GM23338 (cell line): ENCODE data around the gene MAP3K13. TPM values are rescaled to one million over a fixed set of nuclear protein-coding genes. Genes with fewer than 3 reads are reported as not detected.

ENCODE experiments used
- ATAC-seq: fragments of 200-7000 bp; cut with Tn5 transposase; 3 replicates; pipeline ENCODE4 v1.9.1; 2020
- DNase-seq: peaks from one replicate; pipeline ENCODE4 v3.0.0-alpha.2; 2015; ENCODE audit warnings: low spot score
- H2AFZ ChIP-seq: fragments of 200-600 bp; sonication (generic); 2 replicates; pipeline ENCODE4 v1.8.0; 2016; ENCODE audit warnings: antibody characterized with exemption, mild to moderate bottlenecking, moderate library complexity
- H3F3A ChIP-seq: fragments of 200-600 bp; sonication (generic); replicated peaks from 2 replicates; pipeline ENCODE4 v1.8.0; 2017; ENCODE audit warnings: antibody characterized with exemption, mixed run types, low read depth
- H3K27ac ChIP-seq: fragments of 200-600 bp; sonication (generic); 2 replicates; pipeline ENCODE4 v1.6.1; 2016; ENCODE audit warnings: low read depth
- H3K27me3 ChIP-seq: fragments of 200-600 bp; sonication (generic); 2 replicates; pipeline ENCODE4 v1.8.0; 2016; ENCODE audit warnings: mild to moderate bottlenecking, mixed run types, moderate library complexity; ENCODE audit not compliant: insufficient read depth
- H3K36me3 ChIP-seq: fragments of 200-600 bp; sonication (generic); 2 replicates; pipeline ENCODE4 v1.8.0; 2016; ENCODE audit warnings: mild to moderate bottlenecking; ENCODE audit not compliant: insufficient read depth
- H3K4me1 ChIP-seq: fragments of 200-600 bp; sonication (generic); 2 replicates; pipeline ENCODE4 v1.8.0; 2016; ENCODE audit warnings: mild to moderate bottlenecking, moderate library complexity; ENCODE audit not compliant: insufficient read depth
- H3K4me2 ChIP-seq: fragments of 200-600 bp; sonication (generic); 2 replicates; pipeline ENCODE4 v1.7.1; 2017; ENCODE audit warnings: mixed run types
- H3K4me3 ChIP-seq: fragments of 200-600 bp; sonication (generic); 2 replicates; pipeline ENCODE4 v1.6.1; 2016; ENCODE audit warnings: mixed run types
- H3K79me2 ChIP-seq: fragments of 200-600 bp; sonication (generic); replicated peaks from 2 replicates; pipeline ENCODE4 v1.8.0; 2017; ENCODE audit warnings: mild to moderate bottlenecking; ENCODE audit not compliant: insufficient read depth
- H3K9me2 ChIP-seq: fragments of 200-600 bp; sonication (generic); 2 replicates; pipeline ENCODE4 v1.8.0; 2017; ENCODE audit not compliant: insufficient read depth
- H4K20me1 ChIP-seq: fragments of 200-600 bp; sonication (generic); replicated peaks from 2 replicates; pipeline ENCODE4 v1.8.0; 2017; ENCODE audit warnings: mild to moderate bottlenecking; ENCODE audit not compliant: insufficient read depth
- H3K27ac Mint-ChIP-seq: 2 replicates; pipeline ENCODE4 v1.8.0; 2020; ENCODE audit warnings: inconsistent platforms, mild to moderate bottlenecking, moderate library complexity, mixed read lengths
- H3K27me3 Mint-ChIP-seq: 3 replicates; pipeline ENCODE4 v1.8.0; 2022; ENCODE audit warnings: low read depth, mild to moderate bottlenecking, moderate library complexity, mixed read lengths, inconsistent platforms; ENCODE audit not compliant: insufficient read depth, poor library complexity
- H3K36me3 Mint-ChIP-seq: 3 replicates; pipeline ENCODE4 v1.8.0; 2021; ENCODE audit warnings: low read depth, mild to moderate bottlenecking, inconsistent platforms, moderate library complexity, mixed read lengths
- H3K4me1 Mint-ChIP-seq: 3 replicates; pipeline ENCODE4 v1.8.0; 2020; ENCODE audit warnings: mild to moderate bottlenecking, inconsistent platforms, mixed read lengths
- H3K4me3 Mint-ChIP-seq: 3 replicates; pipeline ENCODE4 v1.8.0; 2021; ENCODE audit warnings: moderate library complexity, mild to moderate bottlenecking, inconsistent platforms, mixed read lengths
- H3K9me3 Mint-ChIP-seq: 3 replicates; pipeline ENCODE4 v1.8.0; 2020; ENCODE audit warnings: moderate library complexity, mild to moderate bottlenecking, inconsistent platforms, mixed read lengths
- CREB1 ChIP-seq: fragments of 250-450 bp; sonication (Bioruptor Pico); IDR thresholded peaks from 2 replicates; pipeline ENCODE4 v1.5.0; 2020; ENCODE audit warnings: low read depth, mild to moderate bottlenecking, moderate library complexity
- CTCF ChIP-seq, 2 experiments: fragments of 200-600 bp in 1 of 2; sonication (generic) in 1 of 2; conservative IDR thresholded peaks; 2 replicates each; pipeline versions ENCODE4 v1.5.1 to v1.6.1; 2016 to 2017; ENCODE audit warnings: antibody characterized with exemption in 2 of 2, low read depth in 2 of 2, mild to moderate bottlenecking in 2 of 2, moderate library complexity in 1 of 2
- EZH2 ChIP-seq: fragments of 200-600 bp; sonication (generic); IDR thresholded peaks from one replicate; pipeline ENCODE4 v1.8.0; 2017; ENCODE audit warnings: antibody characterized with exemption, mild to moderate bottlenecking, low read depth; ENCODE audit not compliant: unreplicated experiment
- EZH2phosphoT487 ChIP-seq: fragments of 200-600 bp; sonication (generic); IDR thresholded peaks from one replicate; pipeline ENCODE4 v1.8.1; 2018; ENCODE audit warnings: antibody characterized with exemption; ENCODE audit not compliant: unreplicated experiment
- JUNB ChIP-seq: IDR thresholded peaks from one replicate; pipeline ENCODE4 v1.6.1; 2016; ENCODE audit warnings: antibody characterized with exemption; ENCODE audit not compliant: unreplicated experiment
- NANOG ChIP-seq: IDR thresholded peaks from 2 replicates; pipeline ENCODE4 v1.6.1; 2016; ENCODE audit warnings: antibody characterized with exemption, borderline replicate concordance
- POLR2AphosphoS5 ChIP-seq: IDR thresholded peaks from 2 replicates; pipeline ENCODE4 v1.6.1; 2016; ENCODE audit warnings: antibody characterized with exemption, low read depth
- REST ChIP-seq: IDR thresholded peaks from one replicate; pipeline ENCODE4 v1.6.1; 2018; ENCODE audit warnings: antibody characterized with exemption; ENCODE audit not compliant: unreplicated experiment
- STAT1 ChIP-seq: IDR thresholded peaks from one replicate; pipeline ENCODE4 v1.6.1; 2016; ENCODE audit warnings: antibody characterized with exemption; ENCODE audit not compliant: unreplicated experiment
- ZNF114 ChIP-seq: fragments of 250-450 bp; sonication (Bioruptor Pico); IDR thresholded peaks from 2 replicates; pipeline ENCODE4 v1.5.0; 2020; ENCODE audit warnings: mild to moderate bottlenecking, moderate library complexity
- ZNF331 ChIP-seq: fragments of 250-450 bp; sonication (Bioruptor Pico); IDR thresholded peaks from 2 replicates; pipeline ENCODE4 v1.5.0; 2020; ENCODE audit warnings: low read depth, mild to moderate bottlenecking, moderate library complexity
- ZNF462 ChIP-seq: fragments of 250-450 bp; sonication (Bioruptor Pico); IDR thresholded peaks from 2 replicates; pipeline ENCODE4 v1.5.0; 2020; ENCODE audit warnings: mild to moderate bottlenecking, moderate library complexity
- polyA plus RNA-seq: library from polyadenylated mRNA; unstranded; fragments of >200 nt; fragmentation: Nextera tagmentation; extraction: Ambion mirVana; gene quantifications from 2 replicates; pipeline ENCODE4 v1.2.1, GENCODE V29; 2016
- total RNA-seq: library from RNA; depleted of rRNA; stranded (reverse); fragments of >200 nt; shearing (Covaris generic); gene quantifications from 2 replicates; pipeline ENCODE4 v1.2.3, GENCODE V29; 2014
- TF ChIP-seq, protein P1 (sequence below): IDR thresholded peaks from 2 replicates; pipeline ENCODE4 v1.6.1; 2016; ENCODE audit warnings: antibody characterized with exemption

Gene MAP3K13
- total and polyA plus RNA-seq, 2 experiments from 2014 or later: 10.7 to 129 TPM

DNA sequence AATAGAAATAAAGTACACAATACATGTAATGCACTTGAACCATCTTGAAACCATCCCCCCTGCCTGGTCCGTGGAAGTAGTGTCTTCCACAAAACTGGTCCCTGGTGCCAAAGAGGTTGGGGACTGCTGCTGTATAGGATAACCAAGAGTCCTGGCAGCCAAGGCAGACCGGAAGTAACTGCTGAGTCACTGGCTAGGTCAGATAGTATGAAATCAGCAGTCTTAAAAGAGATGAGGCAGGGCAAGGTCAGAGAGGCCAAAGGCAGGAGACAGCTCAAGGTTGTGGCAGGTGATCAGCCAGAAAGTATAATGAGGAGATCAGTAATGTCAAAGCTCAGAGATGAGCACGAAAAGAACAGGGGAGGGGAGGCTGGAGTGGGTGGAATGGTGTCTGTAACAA lies 60.2 kb downstream of the MAP3K13 start:
- H3K4me2 ChIP-seq: no peak overlapping the region
- H3F3A ChIP-seq: no peaks in the 10 kb centered on the region
- 0 out of 3 replicates have a peak, but pooled peaks cover 3% of the 10 kb centered on the region for H3K4me1 Mint-ChIP-seq
- no peaks in the 10 kb centered on the region for H3K27me3 Mint-ChIP-seq
- H3K27ac Mint-ChIP-seq: peak overlapping the region; percentile 45; the same call in 1 of the 2 replicates
- H3K79me2 ChIP-seq: no peaks in the 10 kb centered on the region
- ATAC-seq (no peak), DNase-seq (no peak)
- H3K36me3 Mint-ChIP-seq: no peaks in the 10 kb centered on the region
- no peak overlapping the region for H3K4me3 ChIP-seq
- no peaks in the 10 kb centered on the region for H4K20me1 ChIP-seq
- no peak for TF ChIP-seq EZH2
- TF ChIP-seq CREB1 (CRISPR knock-in tag): no peak
- TF ChIP-seq JUNB: no peak
- no peak for TF ChIP-seq ZNF462 (CRISPR knock-in tag)
- no peak for TF ChIP-seq EZH2phosphoT487
- TF ChIP-seq, protein P1, sequence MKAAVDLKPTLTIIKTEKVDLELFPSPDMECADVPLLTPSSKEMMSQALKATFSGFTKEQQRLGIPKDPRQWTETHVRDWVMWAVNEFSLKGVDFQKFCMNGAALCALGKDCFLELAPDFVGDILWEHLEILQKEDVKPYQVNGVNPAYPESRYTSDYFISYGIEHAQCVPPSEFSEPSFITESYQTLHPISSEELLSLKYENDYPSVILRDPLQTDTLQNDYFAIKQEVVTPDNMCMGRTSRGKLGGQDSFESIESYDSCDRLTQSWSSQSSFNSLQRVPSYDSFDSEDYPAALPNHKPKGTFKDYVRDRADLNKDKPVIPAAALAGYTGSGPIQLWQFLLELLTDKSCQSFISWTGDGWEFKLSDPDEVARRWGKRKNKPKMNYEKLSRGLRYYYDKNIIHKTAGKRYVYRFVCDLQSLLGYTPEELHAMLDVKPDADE: no peak
- TF ChIP-seq ZNF114 (CRISPR knock-in tag): no peak
- no peak for TF ChIP-seq STAT1
- TF ChIP-seq ZNF331 (CRISPR knock-in tag): no peak
- no peak for TF ChIP-seq NANOG
- no peak for TF ChIP-seq POLR2AphosphoS5
- no peak for TF ChIP-seq REST
- no peak for TF ChIP-seq CTCF (conservative IDR thresholded peaks at IDR 0.05; ENCODE audit: low read depth in 2 of 2)
- no peak overlapping the region for H2AFZ ChIP-seq
- no peaks in the 10 kb centered on the region for H3K4me1 ChIP-seq
- H3K27me3 ChIP-seq: no peaks in the 10 kb centered on the region
- H3K9me3 Mint-ChIP-seq: no peaks in the 10 kb centered on the region
- no peak overlapping the region for H3K27ac ChIP-seq
- H3K4me3 Mint-ChIP-seq: no peak overlapping the region
- H3K36me3 ChIP-seq: no peaks in the 10 kb centered on the region
- no peaks in the 10 kb centered on the region for H3K9me2 ChIP-seq
